B cell (primary cell): Measurements from ENCODE around the gene SLC25A13. TPM values are rescaled to one million over a fixed set of nuclear protein-coding genes. Genes with fewer than 3 reads are reported as not detected.

Experiments used
- ATAC-seq: fragments of 200-7000 bp; cut with Tn5 transposase; one replicate; pipeline ENCODE4 v1.10.0; 2021; ENCODE audit warnings: low read depth, mild to moderate bottlenecking, moderate number of reproducible peaks, moderate library complexity
- CTCF ChIA-PET: fragments of 350-600 bp; sonication (Branson Sonifier 250); formaldehyde crosslinking; loops from one replicate; lab custom pipeline; 2021; ENCODE audit warnings: antibody characterized with exemption, inconsistent platforms; lab: Charles Lee
- POLR2A ChIA-PET: fragments of 350-600 bp; sonication (Branson Sonifier 250); formaldehyde crosslinking; loops from one replicate; lab custom pipeline; 2021; ENCODE audit warnings: antibody characterized with exemption; lab: Charles Lee
- DNase-seq: peaks from one replicate; pipeline ENCODE4 v3.0.0; 2013
- H2AFZ ChIP-seq: 2 replicates; pipeline ENCODE4 v1.6.1; 2012; ENCODE audit warnings: mild to moderate bottlenecking, low read depth, low read length; ENCODE audit not compliant: insufficient read depth, poor library complexity, severe bottlenecking
- H3K27ac ChIP-seq, 2 donors: 1 replicate in 1 of 2; 2 replicates in 1 of 2; pipeline ENCODE4 v1.5.1; 2012 to 2013; ENCODE audit warnings: low read length in 2 of 2, mild to moderate bottlenecking in 2 of 2, moderate library complexity in 1 of 2
- H3K27me3 ChIP-seq, 4 experiments: fragments of 200-600 bp in 1 of 4; sonication (generic) in 1 of 4; replicated peaks in 1 of 4; 1 replicate in 2 of 4; 2 replicates in 2 of 4; pipeline versions ENCODE4 v1.6.1 to v1.7.0; 2013 to 2016; ENCODE audit warnings: low read length in 3 of 4, mild to moderate bottlenecking in 2 of 4, mixed read lengths in 1 of 4, moderate library complexity in 1 of 4; ENCODE audit not compliant: insufficient read depth in 4 of 4, control insufficient read depth in 3 of 4; ENCODE audit errors: control extremely low read depth in 1 of 4
- H3K36me3 ChIP-seq, 2 experiments: replicated peaks in 1 of 2; 1 replicate in 1 of 2; 2 replicates in 1 of 2; pipeline versions ENCODE4 v1.6.1 to v1.7.1; 2013; ENCODE audit warnings: low read length in 1 of 2; ENCODE audit not compliant: insufficient read depth in 2 of 2, control insufficient read depth in 1 of 2; ENCODE audit errors: control extremely low read depth in 1 of 2, extremely low read depth in 1 of 2
- H3K4me1 ChIP-seq, 2 donors: fragments of 200-600 bp in 1 of 2; sonication (generic) in 1 of 2; 1 replicate in 1 of 2; 2 replicates in 1 of 2; pipeline versions ENCODE4 v1.5.1 to v1.6.1; 2013 to 2017; ENCODE audit warnings: low read length in 2 of 2; ENCODE audit not compliant: control insufficient read depth in 2 of 2, insufficient read depth in 2 of 2
- H3K4me2 ChIP-seq: replicated peaks from 2 replicates; pipeline ENCODE3; 2012; ENCODE audit warnings: mild to moderate bottlenecking, low read depth, low read length; ENCODE audit not compliant: poor library complexity, severe bottlenecking
- H3K4me3 ChIP-seq, 5 experiments: fragments of 200-600 bp in 1 of 5; sonication (generic) in 1 of 5; 1 replicate in 3 of 5; 2 replicates in 2 of 5; pipeline versions ENCODE4 v1.5.1 to v1.7.0; 2011 to 2016; ENCODE audit warnings: low read length in 4 of 5, mild to moderate bottlenecking in 4 of 5, low read depth in 2 of 5, control low read depth in 1 of 5, moderate library complexity in 1 of 5; ENCODE audit not compliant: insufficient read depth in 1 of 5; ENCODE audit errors: control extremely low read depth in 1 of 5, extremely low read depth in 1 of 5
- H3K79me2 ChIP-seq: fragments of 200-600 bp; sonication (generic); one replicate; pipeline ENCODE4 v1.6.0; 2016; ENCODE audit warnings: low read length; ENCODE audit not compliant: control insufficient read depth, insufficient read depth
- H3K9ac ChIP-seq: fragments of 200-600 bp; sonication (generic); 2 replicates; pipeline ENCODE4 v1.6.1; 2017; ENCODE audit warnings: mild to moderate bottlenecking, low read length, moderate library complexity
- H3K9me3 ChIP-seq, 3 donors: one replicate each; pipeline versions ENCODE4 v1.6.1 to v1.7.1; 2013; ENCODE audit warnings: low read length in 2 of 3; ENCODE audit not compliant: control insufficient read depth in 2 of 3, insufficient read depth in 1 of 3; ENCODE audit errors: control extremely low read depth in 1 of 3
- H4K20me1 ChIP-seq: 2 replicates; pipeline ENCODE4 v1.6.0; 2012; ENCODE audit warnings: mild to moderate bottlenecking, low read length; ENCODE audit not compliant: insufficient read depth, control insufficient read depth, poor library complexity, severe bottlenecking
- H3K27ac Mint-ChIP-seq: one replicate; pipeline ENCODE4 v1.8.0; 2021; ENCODE audit warnings: mixed read lengths
- H3K27me3 Mint-ChIP-seq: one replicate; pipeline ENCODE4 v1.8.0; 2021; ENCODE audit warnings: mixed read lengths
- H3K4me1 Mint-ChIP-seq: one replicate; pipeline ENCODE4 v1.8.0; 2021; ENCODE audit warnings: mixed read lengths
- H3K4me3 Mint-ChIP-seq: one replicate; pipeline ENCODE4 v1.8.0; 2021; ENCODE audit warnings: mixed read lengths
- H3K9me3 Mint-ChIP-seq: one replicate; pipeline ENCODE4 v1.8.0; 2022; ENCODE audit warnings: mixed read lengths; ENCODE audit not compliant: insufficient read depth
- CTCF ChIP-seq: fragments of 200-600 bp; IDR thresholded peaks from one replicate; pipeline ENCODE4 v1.8.0; 2022; ENCODE audit warnings: antibody characterized with exemption, mild to moderate bottlenecking
- EZH2 ChIP-seq: IDR thresholded peaks from 2 replicates; pipeline ENCODE4 v1.6.1; 2012; ENCODE audit warnings: borderline replicate concordance, low read depth, mild to moderate bottlenecking, moderate library complexity, low read length; ENCODE audit not compliant: insufficient read depth, poor library complexity, severe bottlenecking
- WGBS: methylation state at CpG from one replicate; pipeline ENCODE4 v1.1.5; 2013; ENCODE audit warnings: missing lambda C conversion rate; ENCODE audit not compliant: insufficient coverage; 5-methylcytosine and 5-hydroxymethylcytosine counted together
- intact Hi-C: fragments of 100-400 bp; cut with micrococcal nuclease; formaldehyde crosslinking; loops from one replicate; pipeline ENCODE4 v1.10.0; 2022
- polyA plus RNA-seq: library from polyadenylated mRNA; depleted of rRNA; stranded (reverse); fragments of >200 nt; gene quantifications from 2 replicates; pipeline ENCODE4 v1.2.3, GENCODE V29; 2012
- total RNA-seq, 2 donors: library from RNA; stranded (reverse); fragments of 120-200 nt in 1 of 2; gene quantifications; 1 replicate in 1 of 2; 2 replicates in 1 of 2; pipeline versions ENCODE4 v1.2.3 to v1.2.4, GENCODE V29; 2013 to 2022

SLC25A13 gene
- total and polyA plus RNA-seq, 2 donors (not counting 1 experiment from before 2014, with no cell fraction given): 12.5 to 30.9 TPM

- CTCF ChIA-PET: interaction anchor here (1.0 kb wide), 1 partner anchor 244 kb away, joined by 3 read pairs; no protein-coding TSS in a partner anchor
- H3K4me2 ChIP-seq: no peak overlapping the region
Measured at GRCh38 chr7:96319439-96319838, 2.5 kb downstream of the SLC25A13 start.

GRCh38 chr7:96316949-96317348 is 4.9 kb downstream of the SLC25A13 start:
- peaks cover 8 to 10% of the 10 kb centered on the region in 2 donors for H3K4me1 ChIP-seq
- WGBS: 100% methylated on average over 1 of the region's 8 CpGs
- DNase-seq (no peak), ATAC-seq (no peak)
- Mint-ChIP-seq H3K4me1 (peaks cover 50% of the 10 kb centered on the region), H3K4me3 (no peak overlapping the region), H3K27ac (no peak overlapping the region), H3K9me3 (no peaks in the 10 kb centered on the region), H3K27me3 (no peaks in the 10 kb centered on the region)
- TF ChIP-seq CTCF: no peak
- TF ChIP-seq EZH2: no peak
- CTCF ChIA-PET: no interaction called here
- no peak overlapping the region for H3K4me2 ChIP-seq
- H3K9me3 ChIP-seq: no peaks in the 10 kb centered on the region
- H4K20me1 ChIP-seq: peaks cover 10% of the 10 kb centered on the region
- H3K4me3 ChIP-seq: no peak overlapping the region
- intact Hi-C loops: no loop called here
- no peak overlapping the region for H3K27ac ChIP-seq
- peaks cover 74% of the 10 kb centered on the region for H3K79me2 ChIP-seq
- H3K36me3 ChIP-seq: no peaks in the 10 kb centered on the region
- POLR2A ChIA-PET: no interaction called here
- H2AFZ ChIP-seq: no peak overlapping the region
- H3K27me3 ChIP-seq: no peaks in the 10 kb centered on the region
- no peak overlapping the region for H3K9ac ChIP-seq

More at GRCh38 chr7:96319439-96319838, 2.5 kb downstream of the SLC25A13 start:
- intact Hi-C loops: no loop called here
- DNase-seq (no peak), ATAC-seq (no peak)
- Mint-ChIP-seq H3K27ac (no peak overlapping the region), H3K27me3 (no peaks in the 10 kb centered on the region), H3K9me3 (no peaks in the 10 kb centered on the region), H3K4me1 (peaks cover 46% of the 10 kb centered on the region), H3K4me3 (no peak overlapping the region)
- no peak overlapping the region for H2AFZ ChIP-seq
- POLR2A ChIA-PET: no interaction called here
- no peak overlapping the region for H3K9ac ChIP-seq
- H3K79me2 ChIP-seq: peaks cover 62% of the 10 kb centered on the region
- H3K27me3 ChIP-seq: no peaks in the 10 kb centered on the region
- H3K36me3 ChIP-seq: no peaks in the 10 kb centered on the region
- H3K27ac ChIP-seq: no peak overlapping the region
- H3K4me3 ChIP-seq: no peak overlapping the region
- peaks cover 4% of the 10 kb centered on the region for H4K20me1 ChIP-seq
- peaks cover 14 to 17% of the 10 kb centered on the region in 2 donors for H3K4me1 ChIP-seq
- no peak for TF ChIP-seq CTCF
- no peak for TF ChIP-seq EZH2
- no peaks in the 10 kb centered on the region for H3K9me3 ChIP-seq
